ENCODE measurements around the gene DYRK3. TPM values are rescaled to one million over a fixed set of nuclear protein-coding genes. Genes with fewer than 3 reads are reported as not detected.
A peak's percentile ranks its signal among the peaks of the same experiment; 100 is the strongest.

DYRK3 gene
- total RNA-seq, 4 donors from 2014 or later = 0.67 to 3.3 (median 0.85) TPM; not detected in 1

- H3K27me3 ChIP-seq = no peaks in the 10 kb centered on the region
- TF ChIP-seq POLR2A (IDR thresholded peaks at IDR 0.05) (no peak), CTCF (IDR thresholded peaks at IDR 0.05) (no peak)
- no peak overlapping the region for H3K4me3 ChIP-seq
- no peak overlapping the region for H3K27ac ChIP-seq
- H3K36me3 ChIP-seq = peaks cover 0 to 95% (median 4%) of the 10 kb centered on the region in 3 donors
- H3K4me1 ChIP-seq = no peaks in the 10 kb centered on the region
- H3K9me3 ChIP-seq = no peaks in the 10 kb centered on the region
- DNase-seq = no peak
Measured at GRCh38 chr1:206596319-206596666, 39.0 kb upstream of the DYRK3 start.

DNA sequence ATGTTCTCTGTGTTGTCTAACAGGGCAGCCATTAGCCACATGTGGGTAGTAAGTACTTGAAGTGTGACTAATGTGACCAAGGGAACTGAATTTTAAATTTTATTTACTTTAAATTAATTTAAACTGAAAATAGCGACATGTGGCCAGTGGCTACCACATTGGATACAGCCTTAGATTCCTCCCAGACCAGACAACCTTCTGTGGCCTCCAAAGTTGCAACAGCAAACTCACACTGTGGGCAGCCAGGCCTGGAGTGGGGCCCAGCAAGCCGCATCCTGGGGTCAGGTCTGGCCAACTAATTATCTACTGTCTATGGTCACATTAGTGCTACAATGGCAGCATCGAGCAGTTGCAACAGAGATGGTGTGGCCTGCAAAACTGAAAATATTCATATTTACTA, 34.8 kb upstream of the DYRK3 start:
- DNase-seq = no peak
- Histone ChIP-seq H3K4me1 (no peaks in the 10 kb centered on the region), H3K4me3 (no peak overlapping the region), H3K9me3 (no peaks in the 10 kb centered on the region), H3K27ac (no peak overlapping the region), H3K36me3 (peaks cover 0 to 95% (median 0%) of the 10 kb centered on the region in 3 donors), H3K27me3 (no peaks in the 10 kb centered on the region)
- TF ChIP-seq CTCF (IDR thresholded peaks at IDR 0.05) = no peak
- no peak for TF ChIP-seq POLR2A (IDR thresholded peaks at IDR 0.05)

GRCh38 chr1:206604861-206605260, 30.5 kb upstream of the DYRK3 start:
- H3K27ac ChIP-seq = no peak overlapping the region
- DNase-seq = no peak
- no peak for TF ChIP-seq POLR2A (IDR thresholded peaks at IDR 0.05)
- TF ChIP-seq CTCF (IDR thresholded peaks at IDR 0.05) = no peak
- no peaks in the 10 kb centered on the region for H3K4me1 ChIP-seq
- H3K4me3 ChIP-seq = no peak overlapping the region
- H3K36me3 ChIP-seq = peaks cover 0 to 67% (median 0%) of the 10 kb centered on the region in 3 donors
- no peaks in the 10 kb centered on the region for H3K27me3 ChIP-seq
- H3K9me3 ChIP-seq = no peaks in the 10 kb centered on the region

GRCh38 chr1:206606867-206607266, 28.5 kb upstream of the DYRK3 start:
- no peak for DNase-seq
- no peak overlapping the region for H3K4me3 ChIP-seq
- H3K9me3 ChIP-seq = no peaks in the 10 kb centered on the region
- no peak overlapping the region for H3K27ac ChIP-seq
- H3K4me1 ChIP-seq = peaks cover 3 to 9% (median 5%) of the 10 kb centered on the region in 4 donors
- H3K27me3 ChIP-seq = no peaks in the 10 kb centered on the region
- H3K36me3 ChIP-seq = peaks cover 0 to 49% (median 0%) of the 10 kb centered on the region in 3 donors
- TF ChIP-seq POLR2A (IDR thresholded peaks at IDR 0.05) (no peak), CTCF (IDR thresholded peaks at IDR 0.05) (peak in 5 of 6 experiments; percentile 9 to 47 (median 28))

GRCh38 chr1:206608108-206608698, 27.1 kb upstream of the DYRK3 start:
- H3K4me3 ChIP-seq = no peak overlapping the region
- H3K27me3 ChIP-seq = no peaks in the 10 kb centered on the region
- H3K36me3 ChIP-seq = peaks cover 0 to 36% (median 0%) of the 10 kb centered on the region in 3 donors
- DNase-seq = peak in 2 of 3 donors; percentile 38 to 61
- peaks cover 3 to 9% (median 6%) of the 10 kb centered on the region in 4 donors for H3K4me1 ChIP-seq
- TF ChIP-seq POLR2A (IDR thresholded peaks at IDR 0.05) (no peak), CTCF (IDR thresholded peaks at IDR 0.05) (peak; percentile 22 to 61 (median 60))
- no peak overlapping the region for H3K27ac ChIP-seq
- no peaks in the 10 kb centered on the region for H3K9me3 ChIP-seq
